ENCODE data around the gene TUBG2. TPM values are rescaled to one million over a fixed set of nuclear protein-coding genes. Genes with fewer than 3 reads are reported as not detected.

Gene TUBG2
- total RNA-seq, 4 donors from 2014 or later: 19.7 to 57.3 (median 33.7) TPM

- peaks cover 0 to 47% of the 10 kb centered on the region in 2 donors for H3K36me3 ChIP-seq
- no peak for ATAC-seq
- no peaks in the 10 kb centered on the region for H3K9me3 ChIP-seq
- H3K27ac ChIP-seq: peak overlapping the region in 3 of 4 donors; percentile 94 to 99 (median 98)
- no peaks in the 10 kb centered on the region for H3K27me3 ChIP-seq
- H3K4me1 ChIP-seq: peaks cover 2 to 83% (median 28%) of the 10 kb centered on the region in 3 donors
- TF ChIP-seq POLR2A (IDR thresholded peaks at IDR 0.05) (peak in 1 of 2 donors; percentile 1), EP300 (IDR thresholded peaks at IDR 0.05) (no peak), CTCF (IDR thresholded peaks at IDR 0.05) (peak in 3 of 4 experiments; percentile 40 to 66 (median 44))
- H3K4me3 ChIP-seq: peak overlapping the region; percentile 77 to 81
- 40 to 50% methylated on average over 1 of the region's 32 CpGs for WGBS, 2 donors (ENCODE audit: low coverage in 1 of 2)
These were observed 15.0 kb downstream of the TUBG2 start for GRCh38 chr17:42673885-42674754.

- no peak for ATAC-seq
- TF ChIP-seq EP300 (IDR thresholded peaks at IDR 0.05): no peak
- peak in 1 of 2 donors; percentile 2 for TF ChIP-seq POLR2A (IDR thresholded peaks at IDR 0.05)
- H3K36me3 ChIP-seq: peaks cover 0 to 39% of the 10 kb centered on the region in 2 donors
- peaks cover 3 to 83% (median 34%) of the 10 kb centered on the region in 3 donors for H3K4me1 ChIP-seq
- 31% methylated on average over 4 of the region's 9 CpGs; no CpG with 5 or more reads in 1 of the 2 donors for WGBS, 2 donors (ENCODE audit: low coverage in 1 of 2)
- H3K27me3 ChIP-seq: no peaks in the 10 kb centered on the region
- peak overlapping the region; percentile 79 to 99 (median 96) for H3K27ac ChIP-seq
- no peaks in the 10 kb centered on the region for H3K9me3 ChIP-seq
- peak overlapping the region; percentile 77 to 81 for H3K4me3 ChIP-seq
These were observed 15.8 kb downstream of the TUBG2 start for GRCh38 chr17:42674755-42675347.

DNA sequence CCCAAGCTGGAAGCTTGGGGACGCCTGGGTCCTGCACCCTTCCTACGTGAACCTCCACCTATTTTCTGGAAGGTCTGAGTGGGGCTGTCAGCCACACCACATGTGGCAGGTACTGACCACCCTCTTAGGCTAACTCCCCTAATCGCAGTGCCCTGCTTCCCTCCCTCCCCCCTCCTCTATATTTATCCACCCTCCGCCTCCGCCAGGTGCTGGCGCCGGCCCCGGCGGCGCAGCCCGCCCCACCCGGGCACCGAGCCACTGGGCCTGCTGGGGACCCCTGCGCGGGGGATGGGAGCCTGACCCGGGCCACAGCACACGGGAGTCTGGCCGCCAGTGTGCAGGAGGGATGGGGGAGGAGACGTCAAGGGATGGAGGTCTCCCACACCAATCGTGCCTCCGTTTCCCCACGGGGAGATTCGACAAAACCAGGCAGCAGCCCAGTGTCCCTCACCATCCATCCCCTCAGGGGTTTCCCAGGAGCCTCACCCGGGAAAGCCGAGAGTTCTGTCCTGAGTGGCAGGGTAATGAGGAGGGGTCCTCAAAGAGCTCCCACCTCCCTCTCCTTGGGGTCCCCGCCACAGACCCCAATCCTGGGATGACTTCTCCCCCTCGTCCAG lies 16.4 kb downstream of the TUBG2 start:
- Histone ChIP-seq H3K27ac (peak overlapping the region; percentile 79 to 99 (median 96)), H3K27me3 (no peaks in the 10 kb centered on the region), H3K4me1 (peaks cover 3 to 84% (median 40%) of the 10 kb centered on the region in 3 donors), H3K9me3 (no peaks in the 10 kb centered on the region), H3K4me3 (peak overlapping the region; percentile 77 to 81), H3K36me3 (peaks cover 0 to 33% of the 10 kb centered on the region in 2 donors)
- TF ChIP-seq POLR2A (IDR thresholded peaks at IDR 0.05) (no peak), POLR2AphosphoS5 (IDR thresholded peaks at IDR 0.05) (no peak), CTCF (IDR thresholded peaks at IDR 0.05) (no peak), EP300 (IDR thresholded peaks at IDR 0.05) (no peak)
- WGBS, 2 donors (ENCODE audit: low coverage in 1 of 2): 0 to 20% methylated on average over 1 of the region's 27 CpGs
- ATAC-seq: no peak

- H3K36me3 ChIP-seq: peaks cover 0 to 28% of the 10 kb centered on the region in 2 donors
- ATAC-seq: peak; percentile 10
- H3K27ac ChIP-seq: peak overlapping the region; percentile 79 to 99 (median 96)
- H3K4me1 ChIP-seq: peaks cover 3 to 84% (median 42%) of the 10 kb centered on the region in 3 donors
- no peaks in the 10 kb centered on the region for H3K27me3 ChIP-seq
- TF ChIP-seq EP300 (IDR thresholded peaks at IDR 0.05) (no peak), POLR2A (IDR thresholded peaks at IDR 0.05) (peak; percentile 31 to 49), POLR2AphosphoS5 (IDR thresholded peaks at IDR 0.05) (peak; percentile 65), CTCF (IDR thresholded peaks at IDR 0.05) (peak in 1 of 4 experiments; percentile 38)
- 0% methylated on average over 1 of the region's 43 CpGs; no CpG with 5 or more reads in 1 of the 2 donors for WGBS, 2 donors (ENCODE audit: low coverage in 1 of 2)
- H3K9me3 ChIP-seq: no peaks in the 10 kb centered on the region
- H3K4me3 ChIP-seq: peak overlapping the region; percentile 77 to 81
These were observed 16.9 kb downstream of the TUBG2 start for GRCh38 chr17:42675965-42676423.

Data from gastroesophageal sphincter (tissue), 4 donors.